GM18526 (cell line): ENCODE results near the gene STX8.

Experiments used
- POLR2A ChIP-seq: IDR thresholded peaks from 3 replicates; pipeline ENCODE4 v1.6.1; 2011; ENCODE audit not compliant: insufficient read length; ENCODE audit errors: extremely low read depth

STX8 gene

GRCh38 chr17:9239246-9239792 is 336.3 kb downstream of the STX8 start:
- TF ChIP-seq POLR2A = no peak

DNA sequence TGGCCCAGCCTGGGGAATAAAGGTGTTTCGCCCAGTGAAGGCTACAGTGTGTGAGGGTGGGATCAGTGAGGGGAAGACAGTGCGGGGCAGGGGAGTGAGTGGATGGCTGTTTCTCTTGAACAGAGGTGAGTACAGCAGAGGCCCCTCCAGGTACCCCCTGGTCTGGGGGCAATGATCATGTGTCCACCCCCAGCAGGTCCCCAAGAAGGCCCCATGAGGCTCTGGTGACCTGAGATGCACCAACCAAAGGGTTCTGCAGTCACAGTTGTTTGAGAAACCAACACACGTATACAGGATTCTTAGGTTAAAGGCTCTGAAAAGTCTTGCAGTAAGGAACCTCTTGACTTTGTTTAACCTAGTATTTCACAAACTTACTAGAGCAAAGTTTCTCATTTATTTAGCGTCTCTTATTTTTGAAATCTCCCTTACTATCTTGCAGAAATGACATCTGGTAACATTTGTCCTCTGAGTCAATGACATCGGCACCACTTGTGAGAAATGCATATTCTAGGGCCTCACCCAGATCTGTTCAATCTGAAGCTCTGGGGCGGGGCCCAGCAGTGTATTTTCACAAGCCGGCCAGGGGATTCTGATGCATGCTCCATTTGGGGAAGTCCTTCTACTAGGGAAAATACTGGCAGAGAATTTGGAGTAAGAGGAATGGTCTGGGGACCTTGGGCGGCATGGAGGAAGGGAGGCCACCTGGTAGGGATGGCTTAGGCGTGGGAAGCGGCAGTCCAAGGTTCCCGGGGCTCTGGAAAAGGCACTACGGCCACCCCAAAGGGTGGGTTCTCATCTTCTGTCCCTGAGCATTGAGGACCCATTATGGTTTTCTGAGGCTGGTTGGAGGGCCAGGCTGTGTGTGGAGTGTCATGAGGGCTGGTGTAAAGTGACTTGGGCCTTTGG is 337.0 kb downstream of the STX8 start:
- no peak for TF ChIP-seq POLR2A

DNA sequence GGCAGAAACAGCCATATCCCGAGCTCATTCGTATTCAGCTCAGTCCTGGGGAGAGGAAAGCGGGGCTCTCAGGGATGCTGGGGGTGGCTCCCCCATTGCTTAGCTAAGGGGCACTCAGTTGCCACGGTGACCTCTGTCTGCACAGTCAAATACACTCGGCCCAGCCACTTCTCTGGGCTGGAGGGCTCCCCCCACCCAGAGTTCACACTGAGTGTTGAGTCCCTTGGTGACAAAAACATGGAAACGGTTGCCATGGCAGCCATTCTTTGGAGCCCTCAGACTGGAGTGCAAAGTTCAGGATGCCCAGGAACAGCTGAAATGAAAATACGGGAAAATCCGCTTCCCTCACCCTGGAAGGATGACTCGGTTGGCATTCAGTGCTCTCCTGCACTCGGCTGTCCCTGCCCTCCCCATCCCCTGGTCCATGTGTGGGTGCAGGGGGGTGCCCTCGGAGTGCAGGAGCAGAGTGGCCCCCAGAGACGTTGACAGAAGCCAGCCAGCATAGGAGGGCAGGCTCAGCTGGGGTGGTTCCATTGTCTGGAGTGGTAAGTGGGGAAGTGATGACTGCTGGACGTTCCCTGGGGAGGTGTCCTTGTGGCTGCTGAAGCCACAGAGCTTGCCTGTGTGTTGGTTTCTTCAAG is 337.8 kb downstream of the STX8 start:
- no peak for TF ChIP-seq POLR2A

DNA sequence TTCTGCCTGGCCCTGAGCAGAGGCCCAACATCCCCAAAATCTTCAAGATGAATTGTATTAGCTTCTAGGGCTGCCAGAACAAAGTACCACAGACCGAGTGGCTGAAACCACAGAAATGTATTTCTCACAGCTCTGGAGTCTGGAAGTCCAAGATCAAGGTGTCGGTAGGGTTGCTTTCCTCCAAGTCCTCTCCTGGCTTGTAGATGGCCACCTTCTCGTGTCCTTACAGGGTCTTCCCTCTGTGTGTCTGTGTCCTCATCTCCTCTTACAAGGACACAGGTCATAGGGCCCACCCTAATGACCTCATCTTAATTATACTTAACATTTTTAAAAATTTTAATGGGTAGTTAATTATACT is 338.6 kb downstream of the STX8 start:
- TF ChIP-seq POLR2A = no peak

GRCh38 chr17:9236286-9237052 is 339.2 kb downstream of the STX8 start:
- TF ChIP-seq POLR2A = no peak

DNA sequence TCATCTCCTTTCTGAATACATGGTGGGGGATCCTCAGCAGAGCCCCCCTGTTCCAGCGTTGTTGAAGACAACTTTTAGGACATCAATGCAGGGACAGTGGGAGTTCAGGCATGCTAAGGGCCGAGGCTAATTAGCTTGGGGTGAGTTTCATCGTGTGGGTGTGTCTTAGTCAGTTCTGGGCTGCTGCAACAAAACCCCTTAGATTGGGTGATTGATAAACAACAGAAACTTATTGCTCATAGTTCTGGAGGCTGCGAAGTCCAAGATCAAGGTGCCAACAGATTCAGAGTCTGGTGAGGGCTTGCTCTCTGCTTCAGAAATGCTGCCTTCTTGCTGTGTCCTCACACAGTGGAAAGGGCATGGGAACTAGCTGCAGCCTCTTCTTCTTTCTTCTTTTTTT is 340.3 kb downstream of the STX8 start:
- no peak for TF ChIP-seq POLR2A

DNA sequence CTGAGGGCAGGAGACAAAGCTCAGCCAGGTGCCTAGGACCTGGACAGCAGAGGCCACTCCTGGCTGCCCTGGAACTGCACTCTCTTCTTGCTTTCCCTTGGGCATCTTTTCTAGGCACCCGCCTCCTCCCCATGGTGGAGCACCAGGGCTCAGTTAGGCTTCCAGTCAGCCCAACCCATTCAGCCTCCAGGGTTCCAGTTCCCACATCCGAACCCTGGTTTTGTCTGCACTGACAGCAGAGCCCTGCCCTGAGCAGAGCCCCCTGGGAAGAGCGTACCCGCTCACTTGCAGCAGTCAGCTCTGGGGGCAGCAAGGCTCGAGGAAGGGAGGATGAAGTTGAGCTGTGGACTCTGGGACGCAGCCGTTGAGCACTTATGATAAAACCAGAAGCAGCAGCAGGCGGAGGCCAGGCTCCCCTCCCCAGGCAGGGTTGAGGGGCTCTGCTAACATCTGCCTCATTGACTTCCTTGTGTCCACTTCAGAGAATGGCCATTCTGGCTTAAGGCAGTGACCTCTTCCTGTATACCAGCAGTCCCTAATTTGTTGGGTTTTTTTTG is 341.2 kb downstream of the STX8 start:
- TF ChIP-seq POLR2A = no peak

DNA sequence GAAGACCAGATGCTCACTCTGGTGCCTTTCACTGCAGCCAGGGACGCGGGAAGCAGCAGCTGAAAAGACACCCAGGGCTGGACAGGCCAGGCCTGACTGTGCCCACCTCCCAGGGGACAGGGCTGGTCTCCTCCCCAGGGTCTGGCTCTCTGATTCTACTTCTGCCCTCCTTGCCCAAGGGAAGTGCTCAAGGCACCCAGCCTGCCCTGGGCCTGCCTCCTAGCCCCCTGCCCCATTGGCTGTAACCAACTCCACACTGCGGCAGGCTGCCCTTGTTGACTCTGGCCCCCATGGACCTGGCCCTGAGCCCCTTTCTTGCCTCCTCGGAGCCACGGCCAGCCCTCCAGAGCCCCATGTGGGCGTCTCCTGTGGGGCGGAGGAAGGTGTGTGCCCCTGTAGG is 341.9 kb downstream of the STX8 start:
- TF ChIP-seq POLR2A = no peak

DNA sequence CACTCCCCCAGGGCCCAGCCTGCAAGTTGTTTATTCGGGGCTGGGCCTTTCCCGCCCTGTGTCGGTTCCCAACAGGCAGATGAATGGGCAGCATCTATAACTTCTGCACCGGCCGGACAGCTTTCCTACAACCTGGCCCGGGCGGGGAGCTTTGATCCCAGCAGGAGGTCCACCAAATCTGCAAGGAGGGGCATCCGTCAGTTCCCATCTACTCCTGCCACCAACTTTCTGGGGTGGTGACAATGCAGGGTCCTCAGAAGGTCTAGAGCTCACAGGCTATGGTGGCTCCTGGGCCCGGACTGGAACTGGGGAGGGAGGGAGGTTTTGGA is 342.4 kb downstream of the STX8 start:
- no peak for TF ChIP-seq POLR2A

DNA sequence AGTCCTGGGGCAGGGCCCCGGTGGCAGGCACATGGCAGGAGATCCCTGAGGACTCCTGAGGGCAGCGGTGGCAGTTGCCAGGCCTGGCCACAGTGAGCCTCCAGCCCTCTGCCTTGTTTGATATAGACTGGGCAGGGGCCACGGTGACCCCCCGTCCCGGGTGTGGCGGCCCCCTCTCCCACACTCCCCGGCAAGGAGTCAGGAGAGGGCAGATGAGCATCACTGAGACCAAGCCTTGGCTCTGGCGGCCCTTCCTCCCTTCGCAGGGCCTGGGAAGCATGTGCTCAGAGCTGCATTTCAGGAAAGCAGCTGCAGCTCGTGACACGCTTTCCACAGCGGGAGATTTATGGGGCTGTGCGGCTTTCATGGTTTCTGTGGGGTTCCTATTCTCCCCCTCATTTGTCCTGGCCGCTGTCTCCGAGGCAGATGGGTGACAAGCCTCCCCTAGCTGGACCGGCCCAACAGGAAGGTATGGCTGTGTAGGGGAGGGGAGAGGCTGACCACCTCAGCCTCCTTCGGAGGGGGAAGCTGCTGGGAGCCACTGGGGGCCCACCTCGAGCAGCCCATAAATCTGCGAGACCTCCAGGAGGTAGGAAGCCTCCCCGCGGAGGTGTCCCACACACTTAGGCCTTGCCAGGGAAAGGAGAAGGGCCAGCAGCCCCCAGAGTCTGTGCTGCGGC is 342.9 kb downstream of the STX8 start:
- TF ChIP-seq POLR2A = no peak

DNA sequence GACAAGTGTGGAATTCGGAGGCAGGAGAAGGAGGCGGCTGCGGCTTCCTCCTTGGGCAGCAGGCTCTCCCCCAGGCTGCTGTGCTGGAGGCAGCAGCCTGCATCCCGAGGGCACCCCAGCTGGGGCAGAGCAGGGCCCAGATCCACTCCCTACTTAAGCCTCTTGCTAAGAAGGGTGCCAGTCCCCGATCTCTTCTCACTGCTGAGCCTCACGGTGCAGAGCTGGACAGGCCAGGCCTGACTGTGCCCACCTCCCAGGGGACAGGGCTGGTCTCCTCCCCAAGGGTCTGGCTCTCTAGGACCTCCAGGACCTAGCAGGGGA is 343.5 kb downstream of the STX8 start:
- no peak for TF ChIP-seq POLR2A

GRCh38 chr17:9231449-9232154 is 344.0 kb downstream of the STX8 start:
- no peak for TF ChIP-seq POLR2A

- TF ChIP-seq POLR2A = no peak
These were observed 344.8 kb downstream of the STX8 start for GRCh38 chr17:9230861-9231260.

DNA sequence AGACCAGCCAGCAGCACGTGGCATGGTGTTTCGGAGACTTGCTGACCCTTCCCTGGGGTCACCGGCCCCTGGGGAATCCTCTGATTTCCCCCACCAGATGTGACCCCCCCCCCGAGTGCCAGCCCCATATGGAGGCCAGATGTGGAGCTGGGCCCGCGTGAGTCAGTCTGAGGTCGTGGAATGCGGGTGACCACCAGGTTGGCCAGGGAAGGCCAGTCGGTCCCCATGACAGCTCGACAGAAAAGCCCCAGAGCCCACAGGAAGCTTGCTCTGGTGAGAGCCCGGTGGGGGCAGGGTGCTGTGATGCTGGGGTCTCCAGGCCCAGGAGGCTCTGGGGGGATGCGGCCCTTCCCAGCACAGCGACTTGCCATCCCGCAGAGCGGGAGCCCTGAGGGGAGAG is 345.3 kb downstream of the STX8 start:
- no peak for TF ChIP-seq POLR2A
